ENCODE data around the gene KRTAP22-2.

KRTAP22-2 gene

GRCh38 chr21:30563072-30563471 lies 27.1 kb downstream of the KRTAP22-2 start:
- DNase-seq (ENCODE audit: low spot score): no peak

DNA sequence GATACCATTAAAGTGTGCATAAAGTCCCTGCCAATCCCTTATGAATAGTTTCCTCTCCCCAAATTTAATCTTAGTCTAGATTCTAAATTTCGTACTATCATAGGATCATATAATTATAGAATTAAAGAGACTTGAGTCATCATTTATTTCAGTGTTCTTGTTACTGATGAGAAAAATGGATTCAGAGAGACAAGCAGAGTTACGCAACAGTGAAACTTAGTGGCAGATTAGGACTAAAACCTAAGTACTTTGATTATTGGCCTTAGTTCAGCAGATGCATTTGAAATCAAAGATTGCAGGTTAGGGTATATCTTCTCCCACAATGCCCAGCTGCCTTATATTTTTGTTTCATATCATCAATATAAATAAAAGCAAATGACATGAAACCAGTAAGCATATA lies 28.2 kb downstream of the KRTAP22-2 start:
- DNase-seq (ENCODE audit: low spot score): no peak

GRCh38 chr21:30561264-30561895 lies 28.8 kb downstream of the KRTAP22-2 start, which contains the start of gene KRTAP19-7:
KRTAP19-7 (minus strand) TSS chr21:30561314; CDS start chr21:30561289, 25 bp downstream.
- no peak for DNase-seq (ENCODE audit: low spot score)

- no peak for DNase-seq (ENCODE audit: low spot score)
These were observed 35.1 kb downstream of the KRTAP22-2 start for GRCh38 chr21:30555095-30555494.

DNA sequence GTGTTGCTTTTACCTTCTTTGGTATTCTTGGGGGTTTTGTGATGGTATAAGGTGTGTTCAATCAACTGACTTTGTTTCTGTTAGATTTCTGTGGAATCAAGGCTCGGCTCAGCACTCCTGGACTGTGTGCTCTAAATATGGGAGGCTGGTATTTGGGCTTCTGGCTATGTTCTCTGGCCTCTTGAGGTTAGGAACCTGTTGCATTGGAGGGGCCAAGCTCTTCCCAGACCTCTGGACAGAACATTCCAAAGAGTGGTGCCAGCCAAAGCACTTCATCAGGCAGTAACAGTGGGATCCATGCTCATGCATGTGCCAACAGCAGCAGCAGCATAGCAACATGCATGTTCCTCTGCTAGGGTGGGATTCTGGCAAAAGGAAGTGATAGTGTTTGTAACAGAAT lies 37.4 kb downstream of the KRTAP22-2 start:
- DNase-seq (ENCODE audit: low spot score): no peak

- DNase-seq (ENCODE audit: low spot score): no peak
These were observed 48.4 kb downstream of the KRTAP22-2 start, which contains the start of gene KRTAP19-6 for GRCh38 chr21:30541764-30542163. KRTAP19-6 (minus strand) TSS chr21:30541864; CDS start chr21:30541833, 31 bp downstream.
